ENCODE results near the gene PDS5A. TPM values are rescaled to one million over a fixed set of nuclear protein-coding genes. Genes with fewer than 3 reads are reported as not detected.
A peak's percentile ranks its signal among the peaks of the same experiment; 100 is the strongest.

PDS5A gene
- total and polyA plus RNA-seq, 9 of the 15 experiments (the other 6 are each of a cell fraction or from before 2014, with no cell fraction given) = 16.4 to 85.4 (median 70.0) TPM

DNA sequence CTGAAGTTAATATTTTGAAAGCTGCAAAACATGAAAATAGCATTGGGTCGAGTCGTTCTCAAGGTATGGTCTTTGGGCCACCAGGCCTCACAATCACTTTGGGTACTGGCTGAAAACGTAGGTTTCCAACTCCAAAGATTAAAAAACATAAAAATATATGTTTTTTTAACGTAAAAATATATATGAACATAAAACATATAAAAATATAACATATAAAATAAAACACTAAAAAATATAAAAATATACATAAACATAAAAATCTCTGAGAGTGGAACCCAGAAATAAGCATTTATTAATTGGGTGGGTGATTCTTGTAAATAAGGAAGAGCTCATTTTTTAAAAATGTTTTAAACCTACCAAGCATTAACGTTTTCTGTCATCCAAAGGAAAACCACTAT is 666 bp upstream of the PDS5A start:
- 14% methylated on average over 5 of the region's 5 CpGs for WGBS (ENCODE audit: insufficient coverage, low coverage, missing lambda C conversion rate)
- Histone ChIP-seq H3K9ac (ENCODE audit: insufficient read depth in 1 of 2, low read depth in 2 of 2, low read length in 2 of 2) (peak overlapping the region; percentile 92 to 99; a peak in 3 of 4 replicates), H3K4me2 (ENCODE audit: insufficient read depth, low read length) (peak overlapping the region; percentile 82), H3K4me1 (replicated peaks in 1 of 2; ENCODE audit: control insufficient read depth in 2 of 2, insufficient read depth in 2 of 2, low read length in 2 of 2) (peaks cover 10 to 16% of the 10 kb centered on the region in 2 experiments; a peak in 4 of 5 replicates), H3K9me1 (ENCODE audit: control insufficient read depth, insufficient read depth, low read length) (no peaks in the 10 kb centered on the region), H3K36me3 (ENCODE audit: control insufficient read depth, insufficient read depth, low read length) (peaks cover 29% of the 10 kb centered on the region), H3K4me3 (peak overlapping the region; percentile 92), H3K27me3 (ENCODE audit: control insufficient read depth in 2 of 2, insufficient read depth in 2 of 2, low read length in 2 of 2) (no peaks in the 10 kb centered on the region), H3K79me2 (ENCODE audit: control insufficient read depth, insufficient read depth, low read length) (peaks cover 41% of the 10 kb centered on the region), H4K20me1 (replicated peaks; ENCODE audit: control insufficient read depth, insufficient read depth, low read length) (peaks cover 4% of the 10 kb centered on the region), H3K9me3 (replicated peaks; ENCODE audit: control insufficient read depth, insufficient read depth, low read depth, low read length) (no peaks in the 10 kb centered on the region), H2AFZ (ENCODE audit: low read depth, low read length) (peak overlapping the region; percentile 99), H3K27ac (ENCODE audit: extremely low read depth, low read depth, low read length) (peak overlapping the region; percentile 83)
- intact Hi-C loops (cut with micrococcal nuclease) = loop anchor here (5.0 kb wide), 1 partner anchor 339 kb away; no protein-coding TSS in a partner anchor
- DNase-seq (ENCODE audit: extremely low read depth in 1 of 4, low spot score in 3 of 4) = peak in 1 of 4 experiments; percentile 0
- ATAC-seq = no peak
- CTCF ChIA-PET (ENCODE audit: low intra/inter-chr PET ratio) = interaction anchor here (0.6 to 3.7 kb wide), 3 partner anchors 273 to 508 kb away, joined by 4 to 66 read pairs (median 4); no protein-coding TSS in a partner anchor
- POLR2A ChIA-PET = interaction anchor here (1.3 to 1.6 kb wide), 3 partner anchors 78 to 88 kb away, joined by 3 to 7 read pairs (median 3); partner anchors contain the start of gene N4BP2
- in situ Hi-C loops (cut with MboI) = no loop called here
- no peak for FAIRE-seq
- no TSS peak for BruUV-seq (replicated peaks)
- TF ChIP-seq NR2C1 (IDR thresholded peaks at IDR 0.05) = no peak
- TF ChIP-seq NR2C1 (tag; IDR thresholded peaks at IDR 0.05) = 0 out of 2 replicates have a peak, but pooled peaks have one; percentile 5
- TF ChIP-seq MLX (CRISPR knock-in tag; conservative IDR thresholded peaks at IDR 0.05) = no peak
- TF ChIP-seq GTF2E2 (tag; IDR thresholded peaks at IDR 0.05) = 0 out of 2 replicates have a peak, but pooled peaks have one; percentile 43
- peak; percentile 10; the same call in 1 of the 2 replicates for TF ChIP-seq POLR2H (tag; IDR thresholded peaks at IDR 0.05; ENCODE audit: low read depth)
- TF ChIP-seq SP1 (CRISPR knock-in tag; IDR thresholded peaks at IDR 0.05) = no peak
- TF ChIP-seq NCOR1 (IDR thresholded peaks at IDR 0.05) = no peak
- TF ChIP-seq GATA2 (CRISPR knock-in tag; IDR thresholded peaks at IDR 0.05) = no peak
- TF ChIP-seq ZSCAN32 (CRISPR knock-in tag; IDR thresholded peaks at IDR 0.05) = no peak
- TF ChIP-seq, protein P1, sequence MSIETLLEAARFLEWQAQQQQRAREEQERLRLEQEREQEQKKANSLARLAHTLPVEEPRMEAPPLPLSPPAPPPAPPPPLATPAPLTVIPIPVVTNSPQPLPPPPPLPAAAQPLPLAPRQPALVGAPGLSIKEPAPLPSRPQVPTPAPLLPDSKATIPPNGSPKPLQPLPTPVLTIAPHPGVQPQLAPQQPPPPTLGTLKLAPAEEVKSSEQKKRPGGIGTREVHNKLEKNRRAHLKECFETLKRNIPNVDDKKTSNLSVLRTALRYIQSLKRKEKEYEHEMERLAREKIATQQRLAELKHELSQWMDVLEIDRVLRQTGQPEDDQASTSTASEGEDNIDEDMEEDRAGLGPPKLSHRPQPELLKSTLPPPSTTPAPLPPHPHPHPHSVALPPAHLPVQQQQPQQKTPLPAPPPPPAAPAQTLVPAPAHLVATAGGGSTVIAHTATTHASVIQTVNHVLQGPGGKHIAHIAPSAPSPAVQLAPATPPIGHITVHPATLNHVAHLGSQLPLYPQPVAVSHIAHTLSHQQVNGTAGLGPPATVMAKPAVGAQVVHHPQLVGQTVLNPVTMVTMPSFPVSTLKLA (conservative IDR thresholded peaks at IDR 0.05) = 0 out of 4 replicates have a peak, but pooled peaks of 1 of the 2 experiments have one; percentile 5
- TF ChIP-seq HNRNPL (IDR thresholded peaks at IDR 0.05; ENCODE audit: low read depth, low read length) = no peak
- TF ChIP-seq NBN (IDR thresholded peaks at IDR 0.05; ENCODE audit: low read depth) = 0 out of 2 replicates have a peak, but pooled peaks have one; percentile 15
- 0 out of 2 replicates have a peak, but pooled peaks have one; percentile 26 for TF ChIP-seq BACH1 (tag; IDR thresholded peaks at IDR 0.05)
- TF ChIP-seq BRF1 (IDR thresholded peaks at IDR 0.05; ENCODE audit: borderline replicate concordance, extremely low read depth, insufficient read length) = no peak
- no peak for TF ChIP-seq POU5F1 (IDR thresholded peaks at IDR 0.05; ENCODE audit: borderline replicate concordance, low read depth, low read length, partially characterized antibody)

All from K562 (cell line).